Upper lobe of right lung (tissue), 1 donor: ENCODE data around the gene FHIP1B. TPM values are rescaled to one million over a fixed set of nuclear protein-coding genes. Genes with fewer than 3 reads are reported as not detected.

ENCODE experiments used
- ATAC-seq: fragments of 200-7000 bp; cut with Tn5 transposase; one replicate; pipeline ENCODE4 v1.9.1; 2020; ENCODE audit warnings: mild to moderate bottlenecking, moderate library complexity
- DNase-seq: peaks from one replicate; pipeline ENCODE4 v3.0.0-alpha.2; 2020
- H3K27ac ChIP-seq: fragments of 200-600 bp; one replicate; pipeline ENCODE4 v1.8.0; 2022
- H3K27me3 ChIP-seq: fragments of 200-600 bp; one replicate; pipeline ENCODE4 v1.8.0; 2022; ENCODE audit warnings: mild to moderate bottlenecking
- H3K36me3 ChIP-seq: fragments of 200-600 bp; one replicate; pipeline ENCODE4 v1.8.0; 2022
- H3K4me1 ChIP-seq: fragments of 200-600 bp; one replicate; pipeline ENCODE4 v1.8.0; 2022
- H3K4me3 ChIP-seq: fragments of 200-600 bp; one replicate; pipeline ENCODE4 v1.8.0; 2022; ENCODE audit warnings: mild to moderate bottlenecking
- H3K9me3 ChIP-seq: fragments of 200-600 bp; one replicate; pipeline ENCODE4 v1.8.0; 2022
- CTCF ChIP-seq: fragments of 200-600 bp; IDR thresholded peaks from one replicate; pipeline ENCODE4 v1.8.0; 2022; ENCODE audit warnings: antibody characterized with exemption
- intact Hi-C: fragments of 100-400 bp; cut with DNase I; formaldehyde crosslinking; loops from one replicate; pipeline ENCODE4 v1.11.0; 2022
- total RNA-seq: library from RNA; stranded (reverse); fragmentation: NEBNext Ultra II Directional; extraction: Animal tissue kit (Norgen Biotek cat#: 25700); gene quantifications from one replicate; pipeline ENCODE4 v1.2.1, GENCODE V29; 2021
- donor health status: DM: no; HTN: yes; CAD: no; lungs with severe emphysema.

FHIP1B gene
- total RNA-seq, 1 donor from 2014 or later = 40.6 TPM

GRCh38 chr11:6214530-6214929 is 19.9 kb downstream of the FHIP1B start:
- Histone ChIP-seq H3K27me3 (no peaks in the 10 kb centered on the region), H3K36me3 (peaks cover 97% of the 10 kb centered on the region), H3K4me1 (no peaks in the 10 kb centered on the region), H3K4me3 (no peak overlapping the region), H3K9me3 (no peaks in the 10 kb centered on the region), H3K27ac (no peak overlapping the region)
- no peak for TF ChIP-seq CTCF
- ATAC-seq = no peak
- intact Hi-C loops = no loop called here
- DNase-seq = no peak

- Histone ChIP-seq H3K4me1 (no peaks in the 10 kb centered on the region), H3K9me3 (no peaks in the 10 kb centered on the region), H3K4me3 (no peak overlapping the region), H3K27me3 (no peaks in the 10 kb centered on the region), H3K27ac (no peak overlapping the region), H3K36me3 (peaks cover 91% of the 10 kb centered on the region)
- no peak for ATAC-seq
- intact Hi-C loops = no loop called here
- no peak for TF ChIP-seq CTCF
- DNase-seq = no peak
These were observed 24.0 kb downstream of the FHIP1B start for GRCh38 chr11:6210274-6210955.

- DNase-seq = no peak
- TF ChIP-seq CTCF = no peak
- no peaks in the 10 kb centered on the region for H3K27me3 ChIP-seq
- intact Hi-C loops = no loop called here
- no peak overlapping the region for H3K4me3 ChIP-seq
- no peaks in the 10 kb centered on the region for H3K4me1 ChIP-seq
- H3K9me3 ChIP-seq = no peaks in the 10 kb centered on the region
- H3K27ac ChIP-seq = no peak overlapping the region
- peaks cover 90% of the 10 kb centered on the region for H3K36me3 ChIP-seq
- no peak for ATAC-seq
These were observed 24.6 kb downstream of the FHIP1B start for GRCh38 chr11:6209801-6210200.

- Histone ChIP-seq H3K36me3 (peaks cover 68% of the 10 kb centered on the region), H3K4me3 (no peak overlapping the region), H3K4me1 (no peaks in the 10 kb centered on the region), H3K9me3 (no peaks in the 10 kb centered on the region), H3K27me3 (no peaks in the 10 kb centered on the region), H3K27ac (no peak overlapping the region)
- DNase-seq (no peak), ATAC-seq (no peak)
- no peak for TF ChIP-seq CTCF
- intact Hi-C loops = no loop called here
These were observed 27.8 kb downstream of the FHIP1B start for GRCh38 chr11:6206456-6207180.

GRCh38 chr11:6205366-6205765 is 29.1 kb downstream of the FHIP1B start, which contains the start of gene C11orf42:
Gene C11orf42 (plus strand): TSS chr11:6205557. CDS start chr11:6205616, 59 bp downstream.
- Histone ChIP-seq H3K27ac (no peak within 1 kb of the TSS), H3K4me3 (no peak within 1 kb of the TSS), H3K9me3 (no peaks in the 10 kb centered on the region), H3K27me3 (no peaks in the 10 kb centered on the region), H3K36me3 (peaks cover 55% of the 10 kb centered on the region), H3K4me1 (no peaks in the 10 kb centered on the region)
- intact Hi-C loops = no loop called here
- TF ChIP-seq CTCF = no peak
- ATAC-seq (no peak), DNase-seq (no peak)
